Activated T-cell treated with anti-CD3 and anti-CD28 coated beads, Interleukin-2, amount 50 U/mL, for 4 hours (primary cell): ENCODE data around the gene TPM3. TPM values are rescaled to one million over a fixed set of nuclear protein-coding genes. Genes with fewer than 3 reads are reported as not detected.
"Not testable (repeated sequence)": the region's sequence is repeated elsewhere in the genome, so short reads cannot be mapped to it uniquely, and the experiment has no call there.

Experiments used
- ATAC-seq, 2 donors: fragments of 200-7000 bp; cut with Tn5 transposase; one replicate each; pipeline ENCODE4 v1.10.0; 2021
- DNase-seq: peaks from one replicate; pipeline ENCODE4 v3.0.0-alpha.2; 2020
- H3K27me3 Mint-ChIP-seq: one replicate; pipeline ENCODE4 v1.8.0; 2021; ENCODE audit warnings: low read depth, mixed read lengths
- H3K36me3 Mint-ChIP-seq: one replicate; pipeline ENCODE4 v1.8.0; 2022; ENCODE audit warnings: mixed read lengths; ENCODE audit not compliant: insufficient read depth
- H3K4me1 Mint-ChIP-seq: one replicate; pipeline ENCODE4 v1.8.0; 2021; ENCODE audit warnings: low read depth, mixed read lengths
- H3K4me3 Mint-ChIP-seq: one replicate; pipeline ENCODE4 v1.8.0; 2021; ENCODE audit warnings: mild to moderate bottlenecking, moderate library complexity, mixed read lengths
- H3K9me3 Mint-ChIP-seq: one replicate; pipeline ENCODE4 v1.8.0; 2021; ENCODE audit warnings: mixed read lengths
- total RNA-seq, 3 donors: library from RNA; stranded (reverse); gene quantifications; one replicate each; pipeline ENCODE4 v1.2.1, GENCODE V29; 2021

Gene TPM3
- total RNA-seq, 3 donors from 2014 or later = 788 to 834 (median 808) TPM

- Mint-ChIP-seq H3K27me3 (no peaks in the 10 kb centered on the region), H3K4me3 (no peak overlapping the region), H3K36me3 (no peaks in the 10 kb centered on the region), H3K9me3 (no peaks in the 10 kb centered on the region), H3K4me1 (peaks cover 4% of the 10 kb centered on the region)
- ATAC-seq (no peak), DNase-seq (no peak)
Observed at GRCh38 chr1:154137888-154138287, 54.0 kb downstream of the TPM3 start.

- Mint-ChIP-seq H3K9me3 (no peaks in the 10 kb centered on the region), H3K27me3 (no peaks in the 10 kb centered on the region), H3K36me3 (no peaks in the 10 kb centered on the region), H3K4me3 (no peak overlapping the region), H3K4me1 (peaks cover 12% of the 10 kb centered on the region)
- DNase-seq = no peak
- no peak for ATAC-seq
Observed at GRCh38 chr1:154133256-154133655, 58.6 kb downstream of the TPM3 start.

- ATAC-seq (peak in 1 of 2 donors; percentile 52), DNase-seq (no peak)
- Mint-ChIP-seq H3K36me3 (no peaks in the 10 kb centered on the region), H3K27me3 (no peaks in the 10 kb centered on the region), H3K4me1 (peaks cover 9% of the 10 kb centered on the region), H3K4me3 (no peak overlapping the region), H3K9me3 (no peaks in the 10 kb centered on the region)
Observed at GRCh38 chr1:154129391-154129970, 62.4 kb downstream of the TPM3 start.

- not testable (repeated sequence) for H3K27me3 Mint-ChIP-seq, H3K4me1 Mint-ChIP-seq, H3K9me3 Mint-ChIP-seq, H3K36me3 Mint-ChIP-seq, DNase-seq, H3K4me3 Mint-ChIP-seq, ATAC-seq
Observed at GRCh38 chr1:154123205-154123604, 68.7 kb downstream of the TPM3 start.

GRCh38 chr1:154117642-154118041, 74.3 kb downstream of the TPM3 start:
- Mint-ChIP-seq H3K27me3 (no peaks in the 10 kb centered on the region), H3K4me1 (peaks cover 9% of the 10 kb centered on the region), H3K9me3 (no peaks in the 10 kb centered on the region), H3K4me3 (no peak overlapping the region), H3K36me3 (no peaks in the 10 kb centered on the region)
- no peak for DNase-seq
- ATAC-seq = no peak

GRCh38 chr1:154115180-154115579, 76.7 kb downstream of the TPM3 start:
- no peaks in the 10 kb centered on the region for H3K36me3 Mint-ChIP-seq
- H3K4me3 Mint-ChIP-seq = no peak overlapping the region
- H3K4me1 Mint-ChIP-seq = peaks cover 9% of the 10 kb centered on the region
- DNase-seq (no peak), ATAC-seq (no peak)
- H3K27me3 Mint-ChIP-seq = no peaks in the 10 kb centered on the region
- H3K9me3 Mint-ChIP-seq = no peaks in the 10 kb centered on the region

Other genes starting within 250 kb of the TPM3 start
- gene DENND4B, start 245.4 kb downstream of the TPM3 start, total RNA-seq = 100 to 1,000 TPM; 110 to 117 (median 115) TPM
- 10 to 100 TPM; 43.7 to 56.0 (median 51.7) TPM for gene CRTC2, start 233.5 kb downstream of the TPM3 start, total RNA-seq
- 10 to 100 TPM; 72.6 to 79.3 (median 73.9) TPM for gene SLC39A1, start 228.6 kb downstream of the TPM3 start, total RNA-seq
- 1 to 10 TPM; 4.2 to 4.3 (median 4.3) TPM for gene CREB3L4, start 224.2 kb downstream of the TPM3 start, total RNA-seq
- 100 to 1,000 TPM; 257 to 294 (median 273) TPM for gene JTB, start 214.4 kb downstream of the TPM3 start, total RNA-seq
- gene RAB13, start 205.8 kb downstream of the TPM3 start, total RNA-seq = 10 to 100 TPM in 1 of 3 donors, 1 to 10 TPM in 2; 7.0 to 16.0 (median 9.3) TPM
- gene RPS27, start 201.3 kb downstream of the TPM3 start, total RNA-seq = 1,000 to 10,000 TPM; 2,132 to 2,236 (median 2,176) TPM
- gene NUP210L, start 37.0 kb downstream of the TPM3 start, total RNA-seq = under 1 TPM; 0.05 to 0.08 (median 0.08) TPM
- not detected for gene CFAP141, start 14.2 kb upstream of the TPM3 start, total RNA-seq
- 100 to 1,000 TPM; 299 to 328 (median 318) TPM for gene UBAP2L, start 28.9 kb upstream of the TPM3 start, total RNA-seq
- gene HAX1, start 80.5 kb upstream of the TPM3 start, total RNA-seq = 100 to 1,000 TPM; 131 to 178 (median 157) TPM
- gene AQP10, start 129.0 kb upstream of the TPM3 start, total RNA-seq = not detected
- gene ATP8B2, start 133.4 kb upstream of the TPM3 start, total RNA-seq = 10 to 100 TPM; 73.1 to 74.9 (median 73.4) TPM
- 10 to 100 TPM; 20.7 to 28.7 (median 24.1) TPM for gene IL6R, start 213.2 kb upstream of the TPM3 start, total RNA-seq